ENCODE results near the gene VAV3.
"Not testable (repeated sequence)": the region's sequence is repeated elsewhere in the genome, so short reads cannot be mapped to it uniquely, and the experiment has no call there.

The VAV3 gene

DNA sequence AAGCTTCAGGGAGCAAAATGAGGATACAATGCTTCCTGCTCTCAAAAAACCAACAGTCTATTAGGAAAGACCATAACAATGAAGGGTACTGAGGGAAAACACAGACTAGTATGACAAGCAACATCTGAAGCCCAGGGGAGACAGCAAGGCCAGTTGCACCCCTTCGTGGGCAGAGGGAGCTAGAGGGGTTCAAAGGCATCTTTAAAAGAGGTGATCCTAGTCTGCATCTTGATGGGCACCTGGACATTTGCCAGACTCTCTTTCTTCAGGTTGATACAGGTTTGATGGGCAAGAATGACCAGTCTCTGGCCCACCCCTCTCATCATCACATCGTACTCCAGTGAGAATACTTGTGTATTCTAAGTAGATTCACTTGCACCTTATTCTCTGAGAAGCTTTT, 177.7 kb downstream of the VAV3 start:
- DNase-seq = peak; percentile 13

DNA sequence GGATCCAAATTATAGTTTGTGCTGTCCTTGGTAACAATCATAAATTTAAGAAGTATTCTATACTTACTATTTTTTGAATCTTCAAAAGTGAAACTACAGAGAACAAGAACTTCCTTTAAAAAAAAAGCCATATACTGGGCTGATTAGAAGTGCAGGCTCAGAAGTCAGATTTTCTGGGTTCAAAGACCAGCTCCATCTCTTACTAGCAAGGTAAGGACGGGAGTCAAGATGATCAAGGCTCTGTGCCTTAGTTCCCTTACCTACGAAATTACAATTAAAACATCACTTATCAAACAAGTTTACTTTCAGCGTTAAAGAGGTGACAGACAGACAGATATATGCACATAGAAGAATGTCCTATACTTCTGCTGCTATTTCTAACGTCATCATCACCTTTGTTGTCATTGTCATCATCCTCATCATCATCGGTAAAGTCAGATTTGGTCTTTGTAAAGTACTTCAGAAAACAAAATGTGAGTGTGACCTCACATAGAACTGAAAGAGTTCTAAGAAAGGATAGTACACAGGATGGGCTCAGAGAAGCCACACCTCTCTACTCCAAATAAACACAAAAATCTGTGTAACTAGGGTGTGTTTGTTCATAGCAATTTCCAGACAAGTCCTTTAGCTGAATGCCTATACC, 178.7 kb downstream of the VAV3 start:
- no peak for DNase-seq

DNA sequence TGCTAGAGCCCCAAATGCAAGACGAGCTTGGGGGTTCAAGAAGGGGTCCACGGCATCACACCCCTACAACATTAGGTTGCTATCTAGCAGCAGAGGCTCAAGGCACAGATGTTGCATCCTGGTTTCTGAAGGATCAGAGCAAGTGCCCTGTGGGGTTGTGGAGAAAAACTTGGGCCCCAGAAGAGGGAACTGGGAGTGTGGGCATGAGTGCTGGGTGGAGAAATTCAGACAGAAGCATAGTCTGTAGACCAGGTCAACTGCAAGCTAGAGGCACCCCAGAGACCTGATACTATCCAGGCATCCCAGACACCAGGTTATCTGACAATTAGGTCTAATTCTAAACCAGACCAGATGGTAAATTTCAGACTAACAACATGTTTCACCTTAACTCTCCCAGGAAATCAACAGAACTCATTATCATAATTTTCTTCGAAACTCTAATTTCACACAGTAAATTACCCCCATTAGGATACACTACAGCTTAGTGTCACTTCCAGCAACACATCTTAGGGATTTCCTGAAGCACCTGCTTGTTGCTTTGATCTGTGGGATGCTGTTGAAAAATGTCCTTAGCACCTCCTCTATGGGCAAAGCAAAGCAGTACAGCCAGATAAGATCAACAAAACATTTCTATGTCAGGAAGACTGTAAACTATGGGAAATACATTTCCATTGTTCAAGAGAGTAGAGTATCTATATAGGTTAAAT, 179.3 kb downstream of the VAV3 start:
- DNase-seq = no peak

DNA sequence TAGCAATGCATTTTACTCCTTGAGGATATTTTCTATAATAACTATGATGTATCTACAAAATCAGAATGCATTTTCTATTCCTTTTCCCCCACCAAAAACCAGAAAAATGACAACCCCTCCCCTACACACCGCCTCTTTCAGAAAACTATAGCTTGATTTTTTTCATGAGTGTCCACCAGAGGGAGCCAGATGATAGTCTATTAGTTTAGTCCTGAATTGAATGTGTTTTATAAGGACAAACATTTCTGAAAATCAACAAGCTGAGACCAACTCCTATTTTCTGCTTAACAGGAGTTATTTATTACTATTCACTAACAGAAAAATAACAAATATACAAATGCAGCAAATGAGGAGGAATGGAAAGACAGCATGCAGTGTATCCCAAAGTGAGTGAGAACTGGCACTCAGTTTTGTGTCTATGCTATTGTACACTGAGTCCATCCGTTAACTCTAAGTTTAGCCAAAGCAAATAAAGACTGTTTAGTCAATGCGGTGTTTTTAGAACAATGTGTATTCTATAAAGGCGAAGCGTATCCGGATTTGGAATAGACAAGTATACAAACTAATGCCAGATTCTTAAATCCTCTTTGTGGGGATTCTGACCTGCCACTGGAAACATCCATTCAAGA, 182.6 kb downstream of the VAV3 start:
- DNase-seq = peak; percentile 1

DNA sequence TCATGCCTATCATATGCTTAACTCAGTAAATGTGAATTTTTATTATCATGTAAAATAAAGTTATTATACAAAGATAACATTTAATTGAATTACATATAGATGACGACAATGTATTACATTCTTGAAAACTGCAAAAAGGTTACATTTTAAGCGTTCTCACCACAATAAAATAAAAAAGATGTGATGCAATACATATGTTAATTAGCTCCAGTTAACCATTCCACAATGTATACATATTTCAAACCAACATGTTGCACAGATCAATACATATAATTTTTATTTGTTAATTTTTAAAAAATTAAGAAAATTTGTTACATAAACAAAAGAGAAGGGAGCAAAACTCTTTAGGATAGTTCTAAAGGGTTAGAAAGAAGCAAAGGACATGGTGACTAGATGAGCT, 183.7 kb downstream of the VAV3 start:
- DNase-seq = no peak

DNA sequence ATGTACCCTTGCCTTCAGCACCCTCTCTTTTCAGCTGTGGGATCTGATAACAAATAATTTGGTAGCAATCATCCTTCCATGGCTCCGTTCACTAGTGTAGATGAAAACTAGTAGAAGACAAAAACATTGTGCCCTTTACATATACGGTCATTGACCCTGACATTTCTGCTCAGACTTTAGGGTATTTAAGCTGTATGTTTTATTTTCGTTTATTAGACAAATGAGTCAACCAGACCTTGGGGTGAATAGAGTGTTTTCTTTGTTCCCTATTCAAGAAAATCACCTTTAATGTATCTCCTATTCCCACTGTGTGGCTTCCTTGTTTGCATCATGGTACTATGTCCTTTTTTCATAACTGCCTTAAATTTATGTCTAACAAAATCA, 187.3 kb downstream of the VAV3 start:
- no peak for DNase-seq

DNA sequence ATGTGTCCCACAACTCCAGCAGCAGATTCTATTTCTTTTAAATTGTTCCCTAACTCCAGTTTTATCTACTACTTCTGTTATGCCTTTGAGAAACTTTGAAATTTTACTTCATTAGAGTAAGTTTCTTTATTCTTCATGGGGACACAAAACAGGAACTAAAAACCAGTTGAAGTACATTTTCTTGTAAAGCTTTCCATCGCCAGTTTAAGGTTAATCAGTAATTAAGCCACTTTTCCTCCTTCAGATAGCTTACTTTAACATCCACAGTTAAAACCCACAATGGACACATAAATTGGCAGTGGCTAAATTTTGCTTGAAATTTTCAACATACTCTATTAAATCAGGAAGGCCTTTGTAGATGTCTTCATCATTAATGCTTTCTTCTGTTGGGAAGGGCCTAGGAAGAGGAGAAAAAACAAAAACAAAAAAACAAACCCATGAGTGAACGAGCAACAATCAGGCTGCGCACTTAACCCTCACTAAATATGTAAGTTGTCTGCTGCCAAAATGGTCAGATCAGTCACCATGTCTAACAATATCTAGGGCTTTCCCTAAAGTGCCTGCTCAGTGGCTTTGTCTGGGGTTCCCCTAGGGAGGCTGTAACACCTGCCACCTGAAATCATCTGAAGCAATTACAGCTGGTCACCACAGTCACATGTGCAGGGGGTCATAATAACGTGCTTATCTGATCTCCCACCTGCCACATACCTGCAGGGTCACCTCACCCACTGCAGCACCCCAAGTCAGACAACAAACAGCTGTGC, 187.9 kb downstream of the VAV3 start:
- DNase-seq = no peak

DNA sequence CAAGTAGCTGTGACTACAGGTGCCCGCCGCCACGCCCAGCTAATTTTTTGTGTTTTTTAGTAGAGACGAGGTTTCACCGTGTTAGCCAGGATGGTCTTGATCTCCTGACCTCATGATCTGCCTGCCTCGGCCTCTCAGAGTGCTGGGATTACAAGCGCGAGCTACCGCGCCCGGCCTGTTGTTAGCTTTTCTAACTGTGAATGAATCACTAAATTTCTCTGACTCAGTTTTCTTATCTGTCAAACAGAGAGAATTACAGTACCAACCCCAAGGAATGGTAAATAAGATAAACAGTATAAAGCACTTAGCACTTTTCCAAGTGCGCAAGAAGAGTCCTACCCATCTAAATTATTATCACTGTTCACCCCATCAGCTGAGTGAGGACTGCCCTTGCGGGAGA, 193.6 kb downstream of the VAV3 start:
- DNase-seq = no peak

DNA sequence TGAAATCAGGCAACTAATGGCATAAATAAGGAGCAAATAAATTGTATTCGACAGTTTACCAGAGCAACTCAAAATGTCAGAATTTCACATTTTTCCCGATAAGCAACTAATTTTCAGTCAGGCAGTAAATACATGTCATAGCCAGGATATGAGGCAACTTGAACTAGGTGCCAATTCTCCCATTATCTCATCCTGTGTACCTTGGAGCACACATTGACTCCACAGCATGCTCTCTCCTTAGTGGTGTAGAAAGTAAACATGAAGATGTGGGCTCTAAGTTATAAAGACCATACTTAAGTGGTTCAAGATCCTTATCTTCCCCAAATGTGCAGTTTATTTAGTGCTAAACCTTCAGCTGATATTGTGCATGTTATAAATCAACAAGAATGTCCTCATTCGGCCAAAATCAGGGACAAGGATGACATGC, 197.8 kb downstream of the VAV3 start:
- DNase-seq = no peak

DNA sequence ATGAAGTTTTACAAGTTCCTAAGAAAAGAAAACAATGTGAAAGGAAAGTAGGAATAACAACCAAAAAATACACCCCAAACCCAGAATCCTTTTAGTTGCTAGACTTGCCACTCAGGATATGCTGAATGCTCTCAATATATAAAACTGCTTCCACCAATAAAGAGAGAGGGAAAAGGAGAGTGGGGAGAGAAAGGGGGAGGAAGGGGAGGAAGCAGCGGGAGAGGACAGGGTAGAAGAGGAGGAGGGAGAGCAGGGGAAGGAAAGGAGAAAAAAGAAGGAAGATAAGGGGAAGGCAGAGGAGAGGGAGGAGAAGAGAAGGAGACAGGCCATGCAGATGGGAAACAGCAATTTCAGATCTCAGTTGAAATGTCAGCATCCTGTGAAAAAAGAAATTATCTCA, 198.4 kb downstream of the VAV3 start:
- DNase-seq = no peak

DNA sequence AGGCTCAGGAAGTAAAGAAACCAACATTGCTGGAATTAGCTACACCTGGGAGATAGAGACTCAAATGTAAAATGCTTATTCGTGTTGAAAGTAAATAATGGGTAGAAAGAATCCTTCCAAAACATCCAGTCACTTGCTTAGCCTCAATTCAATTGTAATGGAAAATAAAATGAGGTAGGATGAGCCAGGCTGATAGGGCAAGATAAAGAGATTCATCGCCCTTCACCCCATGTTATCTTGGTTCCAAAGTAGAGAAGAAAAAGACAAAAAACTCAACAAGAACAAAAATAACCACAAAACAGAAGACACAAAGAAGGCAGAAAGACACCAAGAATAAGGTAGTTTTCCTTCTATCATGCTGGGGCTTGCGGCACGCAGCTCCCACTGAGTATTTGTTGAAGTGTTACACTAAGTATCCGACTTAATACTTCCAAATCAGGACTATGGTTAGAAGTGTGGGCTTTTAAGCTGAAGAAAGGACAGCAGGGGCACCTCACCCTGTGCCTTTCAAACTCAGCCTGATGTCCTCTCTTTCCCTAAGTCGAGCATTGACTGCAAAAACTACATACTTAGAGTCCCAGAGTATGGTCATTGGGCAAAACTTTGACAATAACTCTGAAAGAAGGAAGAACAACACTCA, 202.1 kb downstream of the VAV3 start:
- DNase-seq = no peak

DNA sequence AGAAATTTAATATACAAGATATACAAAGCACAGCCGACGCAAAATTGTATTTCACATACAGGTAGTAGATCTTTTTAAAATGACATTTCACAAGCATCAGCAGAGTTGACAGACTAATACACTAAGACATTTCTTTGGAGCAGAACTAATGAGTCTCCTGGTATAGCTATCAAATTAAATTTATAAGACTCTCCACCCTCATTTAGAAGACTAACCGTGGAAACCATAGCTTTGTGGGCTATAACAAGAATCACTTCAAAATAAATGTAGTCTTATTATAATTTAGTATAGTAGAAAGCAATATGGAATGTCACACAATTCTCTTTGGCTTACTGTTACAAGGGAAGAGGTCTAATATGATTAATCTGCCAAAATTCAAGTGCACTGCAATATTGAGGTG, 204.9 kb downstream of the VAV3 start:
- DNase-seq = no peak

DNA sequence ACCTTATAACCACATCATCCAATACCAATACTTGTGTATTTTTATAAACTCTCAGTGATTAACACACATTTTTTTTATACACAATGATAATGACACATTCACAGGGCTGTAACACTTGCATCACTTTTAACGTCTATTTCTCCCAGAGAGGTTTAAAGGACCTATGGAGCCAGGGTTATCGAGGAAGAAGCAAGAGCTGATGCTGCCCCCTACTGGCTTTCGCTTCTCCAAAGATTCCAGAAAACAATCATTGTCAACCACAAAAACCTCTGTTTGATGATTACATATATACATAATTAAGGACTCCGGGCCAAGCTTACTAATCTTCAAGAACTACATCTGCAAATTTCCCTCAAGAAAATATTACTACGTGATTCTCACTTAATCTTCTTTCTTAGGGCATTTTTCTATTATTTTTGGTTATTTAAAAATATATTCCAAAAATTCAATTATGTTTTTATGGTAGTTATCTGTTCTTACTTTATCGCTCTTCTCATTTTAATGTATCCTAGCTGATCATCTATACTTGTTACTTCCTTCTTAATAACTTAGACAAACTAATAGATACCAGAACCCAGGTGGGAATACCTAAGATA, 214.5 kb downstream of the VAV3 start:
- peak; percentile 17 for DNase-seq

DNA sequence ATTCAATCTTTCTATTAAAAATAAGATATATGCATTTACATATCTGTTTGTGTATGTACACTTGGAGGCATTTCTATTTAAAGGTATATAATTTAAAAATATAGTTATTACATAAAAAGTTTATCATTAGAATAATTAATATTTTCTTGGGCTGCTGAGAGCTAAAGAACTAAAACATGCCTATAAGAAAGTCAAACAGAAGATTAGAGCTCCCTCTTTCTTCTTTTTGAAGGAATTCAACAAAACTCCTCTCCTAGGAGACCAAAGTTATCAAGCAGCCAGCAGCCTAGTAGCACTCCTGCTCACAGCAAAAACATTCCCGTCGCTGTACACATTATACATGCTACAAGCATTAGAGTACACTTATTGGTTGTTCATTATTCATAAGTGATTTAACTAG, 216.4 kb downstream of the VAV3 start:
- DNase-seq = no peak

DNA sequence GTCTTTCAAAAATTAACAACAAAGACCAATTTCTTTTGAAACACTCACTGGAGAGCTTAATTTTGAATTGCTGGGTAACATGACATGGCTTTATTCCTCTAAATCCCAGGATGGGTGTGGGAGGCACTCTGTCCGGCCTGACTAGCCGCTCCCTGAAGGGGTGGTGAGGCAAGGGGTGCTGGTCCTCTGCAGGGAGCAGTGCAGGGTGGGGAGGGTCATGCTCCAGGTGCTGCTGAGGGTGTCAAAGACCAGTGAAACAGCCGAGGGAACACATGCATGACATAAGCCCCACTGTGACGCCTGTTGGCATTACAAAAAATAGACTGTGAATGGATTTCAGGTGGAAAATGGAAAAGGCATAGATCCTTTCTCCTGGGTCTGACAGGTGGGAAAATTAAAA, 223.7 kb downstream of the VAV3 start:
- no peak for DNase-seq

DNA sequence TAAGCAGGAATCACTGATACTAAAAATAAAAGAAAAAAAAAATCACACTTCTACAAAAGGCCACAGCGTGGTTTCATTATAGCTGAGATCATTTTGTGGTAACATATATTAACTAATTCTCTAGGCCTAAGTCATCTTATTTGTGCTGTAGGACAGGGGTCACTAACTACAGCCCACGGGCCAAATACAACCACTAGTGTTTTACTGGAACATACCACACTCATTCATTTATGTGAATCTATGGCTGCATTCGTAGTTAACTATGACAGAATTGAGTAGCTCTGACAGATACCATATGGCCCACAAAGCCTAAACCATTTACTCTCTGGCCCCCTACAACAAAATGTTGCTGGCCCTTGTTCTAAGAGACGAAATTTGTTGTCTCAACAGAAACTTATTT, 224.4 kb downstream of the VAV3 start:
- no peak for DNase-seq

DNA sequence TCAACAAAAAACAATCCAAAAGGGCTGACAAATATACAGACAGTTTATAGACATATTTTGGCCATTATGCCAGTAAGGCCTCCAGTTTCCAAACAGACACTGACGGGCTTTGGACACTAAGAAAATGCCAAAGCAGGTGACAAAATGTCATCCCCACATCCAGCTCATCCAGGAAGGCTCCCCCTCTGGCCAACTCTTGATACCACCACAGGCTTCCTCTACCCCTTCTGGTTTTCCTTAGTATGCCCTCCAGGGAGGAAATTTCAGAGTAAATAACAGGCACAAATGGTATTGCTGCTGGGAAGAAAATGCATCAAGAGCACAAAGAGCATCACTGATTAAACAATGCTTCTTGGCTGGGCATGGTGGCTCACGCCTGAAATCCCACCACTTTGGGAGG, 225.3 kb downstream of the VAV3 start:
- no peak for DNase-seq

DNA sequence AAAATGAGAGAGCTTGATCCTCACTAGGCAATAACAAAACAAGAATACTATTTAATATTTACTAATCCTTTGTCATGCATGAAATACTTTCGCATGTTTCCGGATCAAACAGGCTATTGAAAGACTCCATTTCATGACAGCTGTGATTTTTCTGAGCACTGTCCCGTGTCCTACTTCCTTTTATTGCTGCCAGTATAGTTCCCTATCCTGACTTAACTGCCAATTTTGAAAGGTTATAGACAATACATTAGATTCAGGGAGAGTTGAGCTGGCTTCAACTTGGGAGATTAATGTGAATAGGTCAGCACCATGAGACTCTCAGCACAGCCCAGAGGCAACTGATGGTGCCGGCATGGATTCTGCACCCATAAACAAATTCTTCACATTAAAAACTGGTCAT, 225.8 kb downstream of the VAV3 start:
- DNase-seq = no peak

DNA sequence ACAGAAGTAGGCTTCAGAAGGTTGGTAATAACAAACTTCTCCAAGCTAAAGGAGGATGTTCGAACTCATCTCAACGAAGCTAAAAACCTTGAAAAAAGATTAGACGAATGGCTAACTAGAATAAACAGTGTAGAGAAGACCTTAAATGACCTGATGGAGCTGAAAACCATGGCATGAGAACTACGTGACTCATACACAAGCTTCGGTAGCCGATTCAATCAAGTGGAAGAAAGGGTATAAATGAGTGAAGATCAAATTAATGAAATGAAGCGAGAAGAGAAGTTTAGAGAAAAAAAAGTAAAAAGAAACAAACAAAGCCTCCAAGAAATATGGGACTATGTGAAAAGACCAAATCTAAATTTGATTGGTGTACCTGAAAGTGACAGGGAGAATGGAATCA, 231.6 kb downstream of the VAV3 start:
- DNase-seq = not testable (repeated sequence)

DNA sequence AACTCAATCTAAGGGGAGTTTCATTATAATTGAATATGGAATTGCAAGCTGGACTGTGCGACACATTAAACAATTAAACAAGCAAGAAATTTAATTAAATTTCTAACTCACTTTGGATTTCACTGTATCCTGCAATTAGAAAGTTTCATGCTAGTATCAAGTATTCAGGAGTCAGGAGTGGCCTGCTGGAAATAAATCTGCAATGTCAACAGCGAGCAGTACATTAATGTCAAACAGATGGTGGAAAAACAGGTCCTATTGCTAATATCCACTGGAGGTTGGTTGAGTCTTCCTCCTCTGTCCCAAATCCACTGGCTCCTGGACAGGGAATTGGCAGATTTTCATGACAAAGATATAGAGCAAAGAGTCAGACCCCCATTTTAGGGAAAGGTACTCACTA, 237.1 kb downstream of the VAV3 start:
- DNase-seq = no peak

DNA sequence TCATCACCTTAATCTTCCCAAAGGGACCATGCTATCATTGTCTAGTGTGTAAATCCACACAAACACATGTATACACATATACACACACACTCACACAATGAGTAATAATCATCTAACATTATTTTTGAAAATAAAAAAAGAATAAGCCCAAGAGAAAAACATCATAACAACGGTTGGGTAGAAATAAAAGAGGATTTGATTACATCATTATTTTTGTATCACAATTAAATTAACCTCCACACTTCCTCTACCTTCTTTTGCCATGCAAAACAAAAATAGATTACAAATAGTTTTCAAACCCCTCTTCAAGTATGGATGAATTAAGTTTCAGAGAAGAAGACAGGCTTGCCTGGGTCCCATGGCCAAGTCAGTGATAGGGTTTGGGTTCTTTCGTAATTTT, 238.1 kb downstream of the VAV3 start:
- DNase-seq = no peak

DNA sequence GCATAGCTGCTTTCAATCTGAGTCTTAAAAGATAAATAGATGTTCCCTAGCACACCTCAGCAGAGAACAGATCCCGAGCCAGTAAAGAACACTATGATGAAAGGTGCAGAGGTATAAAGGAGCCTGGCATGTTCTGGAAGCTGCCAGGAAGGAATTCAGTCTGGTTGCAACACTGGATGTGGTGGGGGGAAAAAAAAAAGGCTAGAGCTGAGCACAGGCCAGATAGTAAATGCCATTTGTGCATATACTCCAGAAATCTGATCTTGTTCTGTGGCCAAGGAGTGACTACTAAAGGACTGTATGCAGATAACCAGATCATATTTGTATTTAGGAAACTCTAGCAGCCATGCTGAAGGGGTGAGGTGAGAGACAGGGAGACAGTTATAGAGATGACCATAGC, 240.3 kb downstream of the VAV3 start:
- DNase-seq = no peak

DNA sequence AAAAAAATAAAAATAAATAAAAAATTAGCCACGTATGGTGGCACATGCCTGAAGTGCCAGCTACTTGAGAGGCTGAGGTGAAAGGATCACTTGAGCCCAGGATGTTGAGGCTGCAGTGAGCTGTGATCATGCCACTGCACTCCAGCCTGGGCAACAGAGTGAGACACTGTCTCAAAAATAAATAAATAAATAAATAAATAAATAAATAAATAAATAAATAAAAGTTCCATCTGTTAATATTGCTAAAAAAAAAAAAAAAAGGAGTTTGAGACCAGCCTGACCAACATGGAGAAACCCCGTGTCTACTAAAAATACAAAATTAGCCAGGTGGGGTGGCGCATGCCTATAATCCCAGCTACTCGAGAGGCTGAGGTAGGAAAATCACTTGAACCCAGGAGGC, 244.8 kb downstream of the VAV3 start:
- DNase-seq = not testable (repeated sequence)
